Nephron progenitor cell (in vitro differentiated cells): Measurements from ENCODE around the gene SLC24A4.
A peak's percentile ranks its signal among the peaks of the same experiment; 100 is the strongest.
"Not testable (repeated sequence)": the region's sequence is repeated elsewhere in the genome, so short reads cannot be mapped to it uniquely, and the experiment has no call there.

Source experiments
- DNase-seq: peaks from one replicate; pipeline ENCODE4 v3.0.0; 2021
- H3K27ac Mint-ChIP-seq: 2 replicates; pipeline ENCODE4 v1.8.0; 2021; ENCODE audit warnings: mild to moderate bottlenecking, moderate library complexity, mixed read lengths
- H3K27me3 Mint-ChIP-seq: 2 replicates; pipeline ENCODE4 v1.8.0; 2021; ENCODE audit warnings: mild to moderate bottlenecking, low read depth, mixed read lengths; ENCODE audit not compliant: poor library complexity
- H3K36me3 Mint-ChIP-seq: 2 replicates; pipeline ENCODE4 v1.8.0; 2021; ENCODE audit warnings: low read depth, mixed read lengths
- H3K4me1 Mint-ChIP-seq: 2 replicates; pipeline ENCODE4 v1.8.0; 2021; ENCODE audit warnings: mixed read lengths
- H3K4me3 Mint-ChIP-seq: 2 replicates; pipeline ENCODE4 v1.8.0; 2021; ENCODE audit warnings: mild to moderate bottlenecking, moderate library complexity, mixed read lengths
- H3K9me3 Mint-ChIP-seq: 2 replicates; pipeline ENCODE4 v1.8.0; 2021; ENCODE audit warnings: mild to moderate bottlenecking, moderate library complexity, mixed read lengths
- TF ChIP-seq, protein P1 (sequence below): fragments of 200-600 bp; sonication (generic); IDR thresholded peaks from 2 replicates; pipeline ENCODE4 v1.5.0; 2021; ENCODE audit warnings: antibody characterized with exemption

SLC24A4 gene

DNA sequence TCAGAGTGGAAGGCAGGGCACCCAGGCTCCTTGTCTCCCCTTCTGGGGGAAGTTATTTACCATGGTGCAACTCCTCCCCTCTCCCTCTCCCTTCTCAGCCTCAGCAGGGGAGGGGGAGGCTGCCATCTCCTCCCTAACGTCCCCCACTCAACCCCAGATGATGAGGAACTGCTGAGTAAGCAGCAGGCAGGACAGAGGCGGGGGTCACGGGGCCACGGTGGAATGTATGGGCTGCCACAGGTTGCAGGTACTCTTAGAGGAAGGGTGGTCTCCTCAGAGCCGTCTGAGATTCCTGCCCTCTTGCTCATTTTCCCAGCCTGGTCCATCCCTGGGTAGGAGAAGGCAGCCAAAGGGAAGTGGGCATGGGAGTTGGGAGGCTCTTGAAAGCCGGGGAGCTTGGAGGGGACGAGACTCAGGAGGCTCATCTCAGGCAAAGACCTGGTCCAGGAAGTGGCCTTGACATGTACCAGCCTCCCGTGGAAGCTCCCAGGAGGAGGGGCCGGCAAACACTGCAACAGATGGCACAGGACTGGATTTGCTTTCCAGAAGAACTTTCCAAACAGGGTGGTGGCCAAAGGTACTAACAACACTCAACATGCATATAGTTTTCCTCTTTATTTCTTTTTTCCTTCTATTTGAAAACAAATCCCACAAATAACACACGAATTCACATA, 209.7 kb downstream of the SLC24A4 start:
- no peaks in the 10 kb centered on the region for H3K9me3 Mint-ChIP-seq
- peaks cover 7% of the 10 kb centered on the region for H3K4me1 Mint-ChIP-seq
- H3K27ac Mint-ChIP-seq, result no peak overlapping the region
- no peak for DNase-seq
- H3K27me3 Mint-ChIP-seq, result peaks cover 2% of the 10 kb centered on the region
- TF ChIP-seq, protein P1, sequence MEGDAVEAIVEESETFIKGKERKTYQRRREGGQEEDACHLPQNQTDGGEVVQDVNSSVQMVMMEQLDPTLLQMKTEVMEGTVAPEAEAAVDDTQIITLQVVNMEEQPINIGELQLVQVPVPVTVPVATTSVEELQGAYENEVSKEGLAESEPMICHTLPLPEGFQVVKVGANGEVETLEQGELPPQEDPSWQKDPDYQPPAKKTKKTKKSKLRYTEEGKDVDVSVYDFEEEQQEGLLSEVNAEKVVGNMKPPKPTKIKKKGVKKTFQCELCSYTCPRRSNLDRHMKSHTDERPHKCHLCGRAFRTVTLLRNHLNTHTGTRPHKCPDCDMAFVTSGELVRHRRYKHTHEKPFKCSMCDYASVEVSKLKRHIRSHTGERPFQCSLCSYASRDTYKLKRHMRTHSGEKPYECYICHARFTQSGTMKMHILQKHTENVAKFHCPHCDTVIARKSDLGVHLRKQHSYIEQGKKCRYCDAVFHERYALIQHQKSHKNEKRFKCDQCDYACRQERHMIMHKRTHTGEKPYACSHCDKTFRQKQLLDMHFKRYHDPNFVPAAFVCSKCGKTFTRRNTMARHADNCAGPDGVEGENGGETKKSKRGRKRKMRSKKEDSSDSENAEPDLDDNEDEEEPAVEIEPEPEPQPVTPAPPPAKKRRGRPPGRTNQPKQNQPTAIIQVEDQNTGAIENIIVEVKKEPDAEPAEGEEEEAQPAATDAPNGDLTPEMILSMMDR, result no peak
- no peak overlapping the region for H3K4me3 Mint-ChIP-seq
- no peaks in the 10 kb centered on the region for H3K36me3 Mint-ChIP-seq

DNA sequence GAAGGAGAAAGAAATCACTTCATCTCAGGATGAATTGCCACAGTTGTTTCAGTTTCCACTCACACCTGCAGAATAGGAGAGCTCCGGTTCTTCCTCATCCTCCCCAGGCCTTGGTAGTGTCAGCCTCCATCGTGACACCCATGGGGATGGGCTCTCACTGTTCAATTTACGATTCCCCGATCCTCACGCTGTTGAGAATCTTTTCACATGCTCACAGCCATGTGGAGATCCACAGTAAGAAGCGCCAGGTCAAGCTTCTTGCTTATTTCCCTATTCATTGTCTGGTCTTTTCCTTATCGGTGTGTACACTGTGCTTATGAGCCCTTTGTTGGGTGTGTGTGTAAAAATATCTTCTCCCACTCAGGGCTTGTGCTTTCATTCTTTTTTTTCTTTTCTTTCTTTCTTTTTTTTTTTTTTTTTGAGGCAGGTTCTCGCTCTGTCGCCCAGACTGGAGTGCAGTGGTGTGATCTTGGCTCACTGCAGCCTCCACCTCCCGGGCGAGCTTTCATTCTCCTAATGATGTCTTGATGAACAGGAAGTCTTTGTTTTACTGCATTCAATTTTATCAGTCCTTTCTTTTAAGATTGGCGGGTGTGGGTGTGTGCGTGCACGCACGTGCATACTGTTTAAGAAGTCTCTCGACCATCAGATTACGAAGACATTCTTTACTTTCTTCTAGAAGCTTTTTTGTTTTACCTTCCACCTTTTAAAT, 212.1 kb downstream of the SLC24A4 start:
- Mint-ChIP-seq H3K4me3 (no peak overlapping the region), H3K9me3 (no peaks in the 10 kb centered on the region), H3K36me3 (no peaks in the 10 kb centered on the region)

DNA sequence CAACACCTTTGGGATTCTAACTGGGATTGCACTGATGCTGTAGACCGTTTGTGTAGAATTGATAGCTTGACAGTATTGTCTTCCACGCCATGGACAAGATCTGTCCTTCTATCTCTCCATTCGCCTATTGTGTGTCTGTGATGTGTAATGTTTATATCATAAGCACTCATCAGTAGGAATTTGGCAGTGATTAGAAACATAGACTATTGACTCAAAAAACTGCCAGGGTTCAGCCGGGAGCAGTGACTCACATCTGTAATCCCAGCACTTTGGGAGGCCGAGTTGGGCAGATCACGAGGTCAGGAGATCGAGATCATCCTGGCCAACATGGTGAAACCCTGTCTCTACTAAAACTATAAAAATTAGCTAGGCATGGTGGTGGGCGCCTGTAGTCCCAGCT, 213.3 kb downstream of the SLC24A4 start:
- not testable (repeated sequence) for H3K4me1 Mint-ChIP-seq, H3K4me3 Mint-ChIP-seq, DNase-seq, H3K9me3 Mint-ChIP-seq, H3K36me3 Mint-ChIP-seq, H3K27me3 Mint-ChIP-seq
- peak overlapping the region; percentile 90 for H3K27ac Mint-ChIP-seq

More for the DNA sequence above, 212.1 kb downstream of the SLC24A4 start:
- Mint-ChIP-seq H3K27ac (peak overlapping the region; percentile 13), H3K27me3 (peaks cover 2% of the 10 kb centered on the region), H3K4me1 (peaks cover 7% of the 10 kb centered on the region)
- no peak for DNase-seq
- TF ChIP-seq, protein P1, result no peak

DNA sequence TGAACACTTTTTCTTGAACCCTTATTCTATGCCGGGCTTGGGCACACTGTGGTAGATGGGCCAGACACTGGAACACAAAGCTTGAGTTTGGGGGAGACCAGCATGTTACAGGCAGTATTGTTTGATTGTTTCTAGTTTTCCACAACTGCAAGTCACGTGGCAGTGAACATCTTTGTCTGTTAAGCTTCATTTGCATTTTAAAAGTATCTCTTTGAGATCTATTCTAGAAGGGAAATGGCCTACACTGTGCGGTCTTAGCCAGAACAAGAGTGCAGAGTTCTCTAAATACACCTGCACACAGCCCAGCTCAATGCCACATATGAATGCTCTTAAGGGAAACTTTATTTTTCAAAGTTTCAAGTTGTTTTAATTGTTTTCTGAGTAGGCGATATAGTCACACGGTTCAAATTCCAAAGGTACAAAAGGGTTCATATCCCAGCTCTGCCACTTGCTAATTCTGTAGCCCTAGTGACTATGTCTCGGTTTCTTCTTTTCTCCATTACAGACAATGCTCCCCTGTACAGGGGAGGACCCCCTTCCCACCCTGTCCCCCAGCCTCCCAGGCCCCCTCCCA, 215.5 kb downstream of the SLC24A4 start:
- Mint-ChIP-seq H3K36me3 (no peaks in the 10 kb centered on the region), H3K9me3 (no peaks in the 10 kb centered on the region), H3K4me3 (no peak overlapping the region), H3K27ac (no peak overlapping the region), H3K27me3 (peaks cover 4% of the 10 kb centered on the region), H3K4me1 (peaks cover 7% of the 10 kb centered on the region)
- no peak for DNase-seq
- TF ChIP-seq, protein P1, result no peak

DNA sequence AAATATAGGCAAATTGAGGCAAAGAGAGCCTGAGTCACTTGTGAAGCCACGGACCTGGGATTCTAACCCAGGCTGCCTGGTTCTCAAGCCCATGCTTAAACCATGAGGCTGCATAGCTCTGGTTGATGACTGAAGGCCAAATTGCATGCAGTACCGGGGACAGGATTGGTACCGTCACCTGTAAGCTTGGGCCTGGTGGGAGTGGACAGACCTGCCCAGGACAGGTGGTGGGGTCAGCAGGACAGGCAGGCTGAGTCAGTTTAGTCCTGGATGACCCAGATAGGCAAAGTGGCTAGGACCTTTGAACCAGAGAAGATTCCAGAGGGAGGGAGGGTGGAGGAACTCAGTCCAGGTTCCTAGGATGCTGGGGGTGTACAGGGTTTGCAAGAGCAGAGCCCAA, 216.5 kb downstream of the SLC24A4 start:
- Mint-ChIP-seq H3K4me3 (no peak overlapping the region), H3K36me3 (no peaks in the 10 kb centered on the region), H3K27ac (peak overlapping the region; percentile 81), H3K4me1 (peaks cover 7% of the 10 kb centered on the region), H3K9me3 (no peaks in the 10 kb centered on the region), H3K27me3 (peaks cover 4% of the 10 kb centered on the region)
- TF ChIP-seq, protein P1, result no peak
- no peak for DNase-seq

DNA sequence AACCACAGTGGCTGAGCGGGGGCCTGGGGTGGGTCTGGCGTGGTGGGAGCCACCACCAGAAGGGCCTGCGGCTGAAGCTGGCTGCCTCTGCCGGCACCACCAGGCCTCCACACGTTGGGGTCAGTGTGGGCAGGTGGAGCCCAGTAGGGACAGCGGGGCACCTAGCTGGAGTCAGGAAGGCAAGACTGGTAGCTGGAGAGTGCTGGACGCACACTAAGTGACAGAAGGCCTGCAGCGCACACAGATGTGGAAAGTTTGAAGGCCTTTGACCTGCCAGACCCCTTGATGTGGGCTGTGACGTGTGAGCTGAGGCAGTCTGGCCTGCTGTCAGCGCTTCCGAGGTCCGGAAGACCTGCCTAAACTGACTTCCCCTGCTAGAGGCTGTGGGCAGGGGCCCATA, 216.9 kb downstream of the SLC24A4 start:
- H3K4me1 Mint-ChIP-seq, result peaks cover 7% of the 10 kb centered on the region
- DNase-seq, result no peak
- H3K4me3 Mint-ChIP-seq, result no peak overlapping the region
- H3K36me3 Mint-ChIP-seq, result no peaks in the 10 kb centered on the region
- H3K27ac Mint-ChIP-seq, result no peak overlapping the region
- TF ChIP-seq, protein P1, result no peak
- H3K27me3 Mint-ChIP-seq, result peaks cover 4% of the 10 kb centered on the region
- no peaks in the 10 kb centered on the region for H3K9me3 Mint-ChIP-seq
